ENCODE results near the gene COQ9.
"Not testable (repeated sequence)": the region's sequence is repeated elsewhere in the genome, so short reads cannot be mapped to it uniquely, and the experiment has no call there.

COQ9 gene

DNA sequence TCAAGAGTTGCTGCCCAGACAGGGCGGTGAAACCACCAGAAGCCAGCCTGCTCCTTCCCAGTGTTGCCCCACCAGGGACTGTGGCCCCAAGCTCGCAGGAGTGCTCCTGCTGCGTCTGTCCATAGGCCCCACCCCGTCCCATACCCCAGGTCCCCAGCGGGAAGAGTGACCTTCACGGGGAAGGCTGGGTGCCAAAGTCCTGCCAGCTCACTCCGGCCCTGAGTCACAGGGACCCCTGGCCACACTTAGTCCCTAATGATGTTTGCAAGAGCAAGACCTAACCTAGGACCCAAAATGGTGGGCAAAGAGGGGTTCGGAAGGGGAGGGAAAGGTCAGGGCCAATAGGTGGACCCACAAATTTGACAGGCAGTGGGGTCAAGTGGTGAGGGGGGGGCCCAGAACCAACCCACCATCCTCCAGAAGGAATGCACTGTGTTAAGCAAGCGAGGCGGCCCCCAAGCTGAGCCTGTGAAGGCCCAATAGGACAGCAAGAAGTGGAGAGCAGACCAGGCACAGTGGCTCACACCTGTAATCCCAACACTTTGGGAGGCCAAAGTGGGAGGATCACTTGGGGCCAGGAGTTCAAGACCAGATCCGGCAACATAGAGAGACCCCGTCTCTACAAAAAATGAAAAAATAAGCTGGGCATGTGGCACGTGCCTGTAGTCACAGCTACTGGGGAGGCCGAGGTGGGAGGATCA lies 35.7 kb downstream of the COQ9 start:
- H3K27ac ChIP-seq: no peak overlapping the region
- H3K4me3 ChIP-seq: no peak overlapping the region

DNA sequence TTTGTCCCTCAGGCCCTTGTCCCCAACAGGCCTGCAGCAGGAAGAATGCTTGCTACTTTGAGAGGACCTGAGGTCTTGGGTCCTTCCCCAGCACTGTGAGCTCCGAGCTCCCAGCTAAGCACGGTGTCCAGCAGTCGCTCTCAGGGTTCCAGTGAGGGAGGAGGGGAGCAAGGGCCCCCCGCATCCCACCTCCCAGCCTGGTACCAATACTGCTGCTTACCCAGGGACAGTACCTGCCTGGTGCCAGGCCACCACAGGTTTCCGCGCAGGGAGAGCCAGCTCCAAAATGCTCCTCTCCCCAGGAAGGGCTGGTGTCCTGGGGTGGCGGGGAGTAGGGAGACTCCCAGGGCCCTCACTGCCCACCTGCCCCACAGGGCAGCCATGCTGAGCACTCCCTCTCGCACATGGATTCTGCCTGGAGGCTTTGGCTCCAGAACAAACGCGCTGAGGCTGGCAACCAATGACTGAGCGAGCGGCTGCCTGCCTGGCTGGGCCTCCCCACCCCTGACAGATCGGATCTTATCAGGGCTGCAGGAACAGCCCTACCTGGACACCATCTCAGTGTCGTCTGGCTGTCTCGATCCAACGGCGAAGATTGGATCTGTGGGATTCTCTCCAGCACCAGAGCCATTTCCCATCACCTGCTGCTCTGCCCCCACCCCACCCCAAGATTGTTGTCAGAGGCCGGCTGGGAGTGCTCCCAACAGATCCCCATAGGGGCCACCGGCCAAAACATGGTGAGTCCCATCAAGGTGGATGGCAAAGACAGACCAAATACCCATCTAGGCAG lies 36.6 kb downstream of the COQ9 start:
- no peak overlapping the region for H3K4me3 ChIP-seq
- H3K27ac ChIP-seq: peak overlapping the region in 5 of 21 experiments; percentile 31 to 93 (median 84)

DNA sequence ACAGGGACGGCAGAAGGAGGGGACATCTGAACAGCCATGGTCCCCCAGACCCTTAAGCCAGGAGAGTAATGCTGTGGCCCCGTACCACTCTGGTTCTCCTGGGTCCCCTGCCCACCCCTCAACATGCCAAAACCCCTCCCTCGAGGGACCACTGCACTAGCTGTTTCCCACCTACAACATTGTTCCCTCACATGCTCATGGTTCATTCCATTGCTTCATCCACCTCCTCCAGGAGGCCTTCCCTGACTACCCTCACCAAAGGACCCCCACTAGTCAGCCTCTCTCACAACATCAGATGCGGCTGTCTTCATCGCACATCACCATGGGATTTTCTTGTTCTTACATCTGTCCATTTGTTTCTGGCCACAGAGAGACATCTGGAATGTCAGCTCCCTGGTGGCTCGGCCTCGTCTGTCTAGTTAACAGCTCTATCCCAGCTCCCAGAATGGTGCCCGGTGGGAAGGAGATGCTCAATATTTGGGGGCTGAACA lies 37.3 kb downstream of the COQ9 start:
- H3K4me3 ChIP-seq: no peak overlapping the region
- H3K27ac ChIP-seq: peak overlapping the region in 7 of 21 experiments; percentile 70 to 93 (median 84)

DNA sequence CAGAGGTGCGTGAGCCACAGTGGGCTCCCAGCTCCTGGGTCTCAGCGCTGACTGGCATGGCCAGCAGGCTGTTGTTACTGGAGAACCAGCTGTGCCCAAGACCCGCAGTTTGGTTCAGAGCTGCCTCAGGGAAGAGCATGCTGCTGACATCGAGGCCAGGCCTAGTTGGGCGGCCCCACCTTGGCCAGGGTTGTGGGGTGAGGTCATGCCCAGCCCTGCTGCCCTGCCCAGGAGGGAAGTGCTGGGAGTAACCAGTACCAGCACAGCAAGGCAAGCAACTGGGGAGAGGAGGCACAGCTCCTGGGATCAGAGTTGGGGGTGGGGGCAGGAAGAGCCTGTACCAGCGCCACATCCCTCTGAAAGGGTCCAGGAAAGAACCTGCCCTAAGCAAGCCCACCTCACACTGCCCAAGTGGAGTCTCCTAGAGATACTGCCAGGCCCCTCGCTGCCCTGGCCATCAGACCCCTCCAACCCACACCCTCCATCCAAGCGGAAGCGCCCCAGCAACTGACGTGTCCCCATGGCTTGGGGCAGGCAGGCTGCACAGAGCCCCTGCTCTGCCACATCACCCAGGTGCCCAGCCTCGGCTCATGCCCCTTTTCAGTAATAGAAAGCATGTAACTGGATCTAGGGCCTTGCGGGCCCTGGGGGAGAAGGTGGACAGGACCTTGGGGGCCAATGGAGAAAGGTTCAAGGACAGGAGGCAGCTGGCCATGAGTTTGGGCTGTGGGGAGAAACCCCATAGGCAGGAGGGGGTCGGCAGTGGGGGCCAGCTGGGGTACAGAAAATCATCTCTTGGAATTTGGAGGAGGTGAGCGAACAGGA lies 38.0 kb downstream of the COQ9 start:
- peak overlapping the region in 20 of 21 experiments; percentile 6 to 93 (median 82) for H3K27ac ChIP-seq
- peak overlapping the region; percentile 47 to 75 (median 59) for H3K4me3 ChIP-seq

DNA sequence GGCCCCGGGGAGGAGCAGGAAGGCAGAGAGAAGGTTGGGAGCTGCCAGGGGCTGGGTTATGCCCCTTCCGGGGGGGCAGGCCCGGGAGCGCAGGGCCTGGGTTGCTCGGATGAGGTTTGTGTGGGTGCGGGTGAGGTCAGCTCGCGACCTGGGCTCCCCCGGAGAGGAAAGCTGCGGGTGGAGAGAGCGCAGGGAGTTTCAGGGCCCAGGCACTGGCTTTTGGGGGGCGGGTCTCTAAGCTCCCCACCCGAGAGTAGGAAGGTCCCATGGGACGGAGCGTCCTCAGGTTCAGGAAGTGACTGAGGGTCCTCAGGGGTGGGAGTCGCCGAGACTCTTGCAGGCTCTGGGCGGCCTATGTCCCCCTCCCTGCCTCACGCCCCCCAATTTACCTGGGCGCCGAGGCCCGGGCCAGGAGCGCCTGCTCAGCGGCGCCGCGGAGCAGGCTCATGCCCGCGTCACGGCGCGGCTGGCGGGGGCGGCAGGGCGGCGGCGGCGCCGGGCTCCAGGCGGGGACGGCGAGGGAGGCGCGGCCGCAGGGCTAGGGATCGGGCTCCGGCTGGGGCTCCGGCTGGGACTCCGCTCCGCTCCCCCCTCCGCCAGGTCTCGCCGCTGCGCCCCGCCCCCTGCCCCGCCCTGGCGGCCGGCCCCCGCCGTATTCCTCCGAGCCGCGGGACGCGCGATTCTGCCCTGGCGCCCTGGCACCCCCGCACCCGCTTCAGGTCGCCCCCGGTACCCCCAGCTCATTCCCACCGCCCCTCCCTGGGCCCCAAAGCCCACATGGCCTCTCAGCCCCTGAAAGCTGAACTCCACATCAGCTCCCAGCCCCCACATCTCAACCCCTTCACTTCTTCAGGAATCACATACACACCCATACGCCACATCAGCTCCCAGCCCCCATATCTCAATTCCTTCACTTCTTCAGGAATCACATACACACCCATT lies 38.9 kb downstream of the COQ9 start, which contains the start of gene DOK4:
DOK4 (minus strand) TSS at position 578 of the 942 bp plus-strand sequence. CDS start 6,986 bp downstream, outside the sequence.
- peak within 1 kb of the TSS; percentile 6 to 93 (median 81) for H3K27ac ChIP-seq

DNA sequence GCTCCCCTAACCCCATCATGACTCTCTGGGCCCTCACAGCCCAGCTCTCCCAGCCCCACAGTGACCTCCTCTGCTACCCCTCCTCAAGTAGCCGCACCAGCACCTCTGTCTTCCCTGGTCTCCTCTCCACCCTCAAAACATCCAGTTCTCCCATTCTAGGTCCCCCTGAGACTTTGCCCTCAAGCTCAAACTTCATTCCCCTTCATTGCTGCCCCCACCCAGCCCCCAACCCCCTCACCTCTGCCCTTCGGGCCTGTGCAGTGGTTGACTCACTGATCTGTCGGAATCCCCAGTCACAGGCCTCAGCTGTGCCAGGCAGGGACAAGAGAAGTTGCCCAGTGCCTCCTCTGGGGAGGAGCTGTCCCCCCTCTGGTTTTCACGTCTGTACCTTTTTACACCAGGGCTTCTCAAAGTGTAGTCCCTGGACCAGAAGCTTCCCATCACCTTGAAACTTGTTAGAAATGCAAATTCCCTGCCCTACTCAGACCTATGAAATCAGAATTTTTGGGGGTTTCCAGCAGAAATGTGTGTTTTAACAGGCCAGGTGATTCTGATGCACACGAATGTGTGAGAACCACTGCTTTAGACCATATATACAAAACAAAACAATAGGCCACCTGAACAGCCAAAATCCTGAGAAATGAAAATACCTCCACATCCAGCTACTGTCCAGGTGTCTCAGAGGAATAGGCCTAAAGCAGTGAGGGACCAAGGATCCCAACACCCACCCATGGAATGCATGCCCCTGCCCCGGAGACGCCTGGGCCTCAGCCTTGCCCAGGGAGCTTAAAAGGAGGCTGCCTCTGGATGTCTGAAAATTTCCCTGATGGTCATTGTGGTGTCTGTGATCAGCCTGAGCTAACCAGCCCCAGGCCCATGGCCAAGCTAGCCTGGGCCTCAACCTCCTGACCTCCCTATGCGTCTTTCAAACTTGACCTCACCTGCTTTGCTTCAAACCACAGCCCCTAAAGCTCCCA lies 39.9 kb downstream of the COQ9 start:
- peak overlapping the region in 12 of 21 experiments; percentile 22 to 93 (median 66) for H3K27ac ChIP-seq
- H3K4me3 ChIP-seq: peak overlapping the region in 4 of 7 experiments; percentile 47 to 75 (median 64)

More for the DNA sequence above, 38.9 kb downstream of the COQ9 start, which contains the start of gene DOK4:
- peak within 1 kb of the TSS; percentile 47 to 75 (median 59) for H3K4me3 ChIP-seq

DNA sequence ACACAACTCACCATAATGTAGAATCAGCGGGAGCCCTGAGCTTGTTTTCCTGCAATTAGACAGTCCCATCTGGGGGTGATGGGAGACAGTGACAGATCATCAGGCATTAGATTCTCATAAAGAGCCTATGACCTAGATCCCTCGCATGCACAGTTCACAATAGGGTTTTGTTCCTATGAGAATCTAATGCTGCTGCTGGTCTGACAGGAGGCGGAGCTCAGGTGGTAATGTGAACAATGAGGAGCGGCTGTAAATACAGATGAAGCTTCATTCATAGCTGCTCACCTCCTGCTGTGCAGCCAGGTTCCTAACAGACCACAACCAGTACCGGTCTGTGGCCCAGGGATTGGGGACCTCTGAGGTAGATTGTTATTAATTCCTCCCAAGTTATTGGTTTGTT lies 42.0 kb downstream of the COQ9 start:
- Histone ChIP-seq H3K4me3 (no peak overlapping the region), H3K27ac (no peak overlapping the region)

DNA sequence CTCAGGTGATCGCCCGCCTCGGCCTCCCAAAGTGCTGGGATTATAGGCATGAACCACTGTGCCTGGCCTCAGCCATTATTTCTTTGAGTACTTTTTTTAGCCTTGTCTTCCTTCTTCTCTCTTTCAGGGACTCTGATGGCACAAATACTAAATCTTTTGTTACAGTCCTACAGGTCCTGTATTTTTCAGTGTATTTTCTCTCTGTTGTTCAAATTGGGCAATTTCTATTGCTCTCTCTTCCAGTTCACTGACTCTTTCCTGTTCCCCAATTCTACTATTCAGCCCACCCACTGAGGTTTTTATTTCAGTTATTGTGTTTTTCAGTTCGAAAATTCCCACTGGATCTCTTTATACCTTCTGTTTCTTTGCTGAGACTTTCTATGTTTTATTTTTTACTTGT lies 46.5 kb downstream of the COQ9 start:
- Histone ChIP-seq H3K27ac (no peak overlapping the region), H3K4me3 (no peak overlapping the region)

DNA sequence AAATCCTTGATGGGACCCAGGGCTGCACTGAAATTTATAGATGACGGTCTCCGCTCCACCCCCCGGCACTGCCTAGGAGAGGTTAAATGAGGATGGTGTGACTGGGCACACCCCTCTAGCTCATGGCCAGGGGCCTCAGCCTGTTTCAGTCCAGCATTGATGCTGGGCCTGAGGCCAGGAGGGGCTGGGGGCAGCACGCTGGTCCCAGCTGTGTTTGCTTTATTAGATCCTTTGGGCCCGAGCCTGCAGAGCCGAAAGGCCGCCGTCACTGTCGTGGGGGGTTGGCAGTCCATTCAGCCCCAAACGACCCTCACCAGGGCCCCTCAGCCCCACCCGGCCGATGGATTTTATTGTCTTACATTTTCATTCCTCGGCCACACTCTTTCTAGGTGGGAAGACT lies 49.8 kb downstream of the COQ9 start:
- Histone ChIP-seq H3K27ac (no peak overlapping the region), H3K4me3 (no peak overlapping the region)

DNA sequence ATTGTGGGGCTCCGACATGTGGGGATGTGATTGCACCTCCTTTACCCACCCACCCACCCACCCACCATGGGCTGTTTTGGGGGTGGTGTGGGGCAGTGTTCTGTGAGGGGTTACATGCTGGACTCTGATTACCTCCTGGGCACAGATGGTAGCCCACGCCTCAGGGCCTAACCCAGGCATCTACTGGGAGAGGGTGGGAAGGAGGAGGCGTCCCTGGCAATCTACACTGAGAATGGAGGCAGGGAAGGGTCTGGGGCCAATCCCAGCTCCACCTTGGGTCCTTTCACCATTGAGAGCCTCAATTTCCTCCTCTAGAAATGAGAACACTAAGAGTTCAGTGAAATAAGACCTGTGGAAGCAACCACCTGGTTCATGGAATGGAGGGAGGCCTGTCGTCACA lies 50.8 kb downstream of the COQ9 start:
- no peak overlapping the region for H3K27ac ChIP-seq
- no peak overlapping the region for H3K4me3 ChIP-seq

DNA sequence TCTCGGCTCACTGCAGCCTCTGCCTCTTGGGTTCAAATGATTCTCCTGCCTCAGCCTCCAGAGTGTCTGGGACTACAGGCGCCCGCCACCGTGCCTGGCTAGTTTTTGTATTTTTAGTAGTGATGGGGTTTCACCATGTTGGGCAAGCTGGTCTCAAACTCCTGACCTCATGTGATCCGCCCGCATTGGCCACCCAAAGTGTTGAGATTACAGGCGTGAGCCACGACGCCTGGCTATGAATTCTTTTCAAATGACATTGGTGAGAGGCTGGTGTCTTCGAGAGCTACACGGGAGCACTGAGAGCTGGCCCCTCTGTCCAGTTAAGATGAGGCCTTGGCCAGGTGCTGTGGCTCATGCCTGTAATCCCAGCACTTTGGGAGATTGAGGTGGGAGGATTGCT lies 52.7 kb downstream of the COQ9 start:
- H3K27ac ChIP-seq, H3K4me3 ChIP-seq: not testable (repeated sequence)

DNA sequence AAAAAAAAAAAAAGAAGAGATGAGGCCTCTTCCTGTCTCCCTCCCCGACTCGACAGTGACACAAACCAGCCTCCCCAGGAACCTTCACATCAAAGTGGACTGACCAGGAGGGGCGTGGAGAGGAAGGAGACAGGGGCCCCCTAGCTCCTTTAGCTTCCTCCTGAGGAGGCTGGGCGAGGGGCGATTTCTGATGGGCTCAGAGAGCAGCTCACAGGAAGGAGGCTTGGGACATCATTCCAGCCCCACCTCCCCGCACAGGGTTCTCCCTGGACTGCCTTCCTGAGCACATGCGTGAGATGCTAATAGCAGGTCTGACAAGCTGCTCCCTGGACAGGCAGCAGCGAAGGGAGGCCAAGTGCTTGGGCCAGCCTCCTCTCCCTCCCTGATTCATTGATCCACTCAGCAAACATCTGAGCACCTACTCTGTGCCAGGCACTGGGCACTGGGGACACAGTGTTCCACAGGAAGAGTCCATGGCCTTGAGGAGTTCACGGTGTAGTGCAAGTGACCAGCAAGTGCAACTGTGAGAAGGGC lies 53.4 kb downstream of the COQ9 start:
- H3K27ac ChIP-seq: no peak overlapping the region
- H3K4me3 ChIP-seq: no peak overlapping the region

DNA sequence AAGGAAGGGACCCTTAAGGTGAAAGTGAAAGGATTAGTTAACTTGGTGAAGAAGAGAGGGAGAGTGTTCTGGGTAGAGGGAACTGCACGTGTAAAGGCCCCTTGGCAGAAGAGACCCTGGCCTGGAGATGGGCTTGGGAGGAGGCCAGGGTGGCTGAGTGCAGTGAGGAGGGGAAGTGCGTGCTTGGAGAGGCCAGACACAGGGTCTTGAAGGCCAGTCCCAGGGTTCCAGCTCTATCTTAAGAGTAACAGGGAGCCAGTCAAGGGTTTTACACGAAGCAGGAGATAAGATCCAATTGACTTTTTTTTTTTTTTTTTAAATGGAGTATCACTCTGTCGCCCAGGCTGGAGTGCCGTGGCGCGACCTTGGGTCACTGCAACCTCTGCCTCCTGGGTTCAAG lies 54.2 kb downstream of the COQ9 start:
- Histone ChIP-seq H3K4me3 (no peak overlapping the region), H3K27ac (no peak overlapping the region)

DNA sequence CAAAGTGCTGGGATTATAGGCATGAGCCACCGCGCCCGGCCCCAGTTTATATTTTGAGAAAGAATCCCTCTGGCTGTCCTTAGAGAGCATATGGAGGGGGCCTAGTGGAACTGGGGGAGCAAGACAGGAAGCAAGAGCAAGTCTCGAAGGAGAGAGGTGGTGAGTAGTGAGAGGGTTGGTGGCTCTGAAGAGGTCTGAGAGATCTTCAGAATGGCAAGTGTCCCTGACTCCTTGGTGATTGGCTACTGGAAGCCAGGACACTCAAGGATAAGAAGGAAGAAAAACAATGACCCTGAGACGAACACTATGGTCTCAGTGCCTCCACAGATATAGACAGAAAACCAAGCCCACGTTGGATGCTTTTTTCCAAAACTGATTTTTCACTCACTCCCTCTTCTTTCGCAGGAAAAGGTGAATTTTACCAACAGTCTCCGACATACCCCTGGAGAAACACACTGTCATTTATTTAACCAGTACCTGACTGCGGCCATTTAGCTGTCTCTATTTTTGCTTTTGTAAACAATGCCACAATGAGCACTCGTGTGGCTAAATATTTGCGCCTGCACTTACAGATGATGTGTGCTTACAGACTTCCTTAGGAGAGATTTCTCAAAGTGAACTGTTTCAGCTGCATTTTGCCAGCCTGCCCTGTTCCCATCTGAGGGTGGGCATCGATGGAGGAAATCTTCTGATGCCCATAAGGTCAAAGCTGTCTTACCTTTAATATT lies 54.9 kb downstream of the COQ9 start:
- Histone ChIP-seq H3K4me3 (no peak overlapping the region), H3K27ac (no peak overlapping the region)

DNA sequence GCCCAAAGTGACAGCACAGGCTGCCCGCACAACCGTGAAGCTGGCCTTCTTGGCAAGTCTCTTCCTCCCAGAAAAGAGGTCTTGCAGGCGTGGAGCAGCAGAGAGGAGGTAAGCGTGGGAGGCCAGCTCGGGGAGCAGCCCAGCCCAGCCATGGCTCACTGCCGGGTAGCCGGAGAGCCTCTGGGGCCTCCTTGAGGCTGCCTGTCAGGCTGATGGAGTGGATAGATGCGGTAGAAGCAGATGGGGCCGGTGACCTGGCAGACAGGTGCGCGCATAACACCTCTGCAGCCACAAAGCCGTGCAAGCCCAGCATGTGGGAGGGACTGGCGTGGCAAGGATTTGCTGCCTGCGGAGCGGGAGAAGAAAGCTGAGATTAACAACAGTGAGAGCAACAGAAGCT lies 56.1 kb downstream of the COQ9 start:
- Histone ChIP-seq H3K4me3 (no peak overlapping the region), H3K27ac (no peak overlapping the region)

DNA sequence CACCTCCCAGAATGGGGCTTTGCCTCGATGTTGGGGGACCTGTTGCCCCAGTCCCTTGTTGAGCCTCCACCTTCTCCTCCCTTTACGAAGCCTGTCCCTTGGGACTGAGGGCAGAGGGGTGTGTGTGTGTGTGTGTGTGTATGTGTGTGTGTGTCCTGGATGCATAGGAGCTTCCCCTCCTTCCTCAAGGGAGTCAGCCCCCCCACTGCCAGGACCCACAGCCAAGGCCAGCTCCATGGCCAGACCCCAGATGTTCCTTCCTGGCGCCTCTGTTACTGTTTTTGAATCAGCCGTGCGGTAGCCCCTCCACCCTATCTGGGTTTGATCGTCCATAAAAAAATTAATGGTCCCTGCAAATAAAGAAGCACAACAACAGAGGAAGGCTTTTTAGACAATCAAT lies 56.7 kb downstream of the COQ9 start:
- Histone ChIP-seq H3K27ac (no peak overlapping the region), H3K4me3 (no peak overlapping the region)

DNA sequence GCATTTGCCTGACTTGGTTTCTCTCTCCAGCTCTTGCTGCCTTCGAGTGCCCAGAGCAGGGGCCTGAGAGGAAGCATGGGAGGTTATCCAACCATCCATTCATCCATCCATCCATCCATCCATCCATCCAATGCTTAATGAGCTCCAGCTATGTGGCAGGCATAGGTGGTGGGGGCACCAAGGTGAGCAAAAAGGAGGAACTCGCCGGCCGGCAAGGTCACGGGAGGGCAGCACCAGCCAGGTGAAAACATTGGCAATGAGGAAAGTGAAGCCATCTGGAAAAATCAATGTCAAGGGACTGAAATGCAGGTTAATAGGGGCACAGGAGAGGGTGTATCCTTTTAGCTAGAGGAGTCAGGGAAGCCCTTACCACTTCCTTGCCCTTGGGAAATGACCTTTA lies 57.2 kb downstream of the COQ9 start:
- no peak overlapping the region for H3K27ac ChIP-seq
- H3K4me3 ChIP-seq: no peak overlapping the region
